ENCODE measurements around the gene GHRH.
A peak's percentile ranks its signal among the peaks of the same experiment; 100 is the strongest.

GHRH gene

GRCh38 chr20:37278966-37279590 lies 17.5 kb upstream of the GHRH start:
- Histone ChIP-seq H4K20me1 (no peaks in the 10 kb centered on the region), H3K27me3 (no peaks in the 10 kb centered on the region), H3K4me3 (no peak overlapping the region), H3K4me2 (no peak overlapping the region), H3K9ac (no peak overlapping the region), H3K4me1 (peaks cover 37% of the 10 kb centered on the region), H3K27ac (no peak overlapping the region), H3K9me3 (no peaks in the 10 kb centered on the region), H3K36me3 (no peaks in the 10 kb centered on the region)
- TF ChIP-seq Cebpa-rat (IDR thresholded peaks at IDR 0.05): no peak

GRCh38 chr20:37277253-37277593 lies 15.6 kb upstream of the GHRH start:
- H3K27me3 ChIP-seq: no peaks in the 10 kb centered on the region
- TF ChIP-seq Cebpa-rat (IDR thresholded peaks at IDR 0.05): no peak
- H3K9me3 ChIP-seq: no peaks in the 10 kb centered on the region
- no peak overlapping the region for H3K9ac ChIP-seq
- H3K36me3 ChIP-seq: no peaks in the 10 kb centered on the region
- no peak overlapping the region for H3K4me3 ChIP-seq
- peak overlapping the region; percentile 53 for H3K4me2 ChIP-seq
- peaks cover 30% of the 10 kb centered on the region for H3K4me1 ChIP-seq
- H4K20me1 ChIP-seq: no peaks in the 10 kb centered on the region
- H3K27ac ChIP-seq: no peak overlapping the region

- H3K27ac ChIP-seq: no peak overlapping the region
- peak overlapping the region; percentile 53 for H3K4me2 ChIP-seq
- H4K20me1 ChIP-seq: no peaks in the 10 kb centered on the region
- no peak overlapping the region for H3K9ac ChIP-seq
- H3K4me1 ChIP-seq: peaks cover 30% of the 10 kb centered on the region
- H3K9me3 ChIP-seq: no peaks in the 10 kb centered on the region
- no peak for TF ChIP-seq Cebpa-rat (IDR thresholded peaks at IDR 0.05)
- H3K27me3 ChIP-seq: no peaks in the 10 kb centered on the region
- H3K4me3 ChIP-seq: no peak overlapping the region
- no peaks in the 10 kb centered on the region for H3K36me3 ChIP-seq
Observed at GRCh38 chr20:37276494-37277252, 15.1 kb upstream of the GHRH start.

DNA sequence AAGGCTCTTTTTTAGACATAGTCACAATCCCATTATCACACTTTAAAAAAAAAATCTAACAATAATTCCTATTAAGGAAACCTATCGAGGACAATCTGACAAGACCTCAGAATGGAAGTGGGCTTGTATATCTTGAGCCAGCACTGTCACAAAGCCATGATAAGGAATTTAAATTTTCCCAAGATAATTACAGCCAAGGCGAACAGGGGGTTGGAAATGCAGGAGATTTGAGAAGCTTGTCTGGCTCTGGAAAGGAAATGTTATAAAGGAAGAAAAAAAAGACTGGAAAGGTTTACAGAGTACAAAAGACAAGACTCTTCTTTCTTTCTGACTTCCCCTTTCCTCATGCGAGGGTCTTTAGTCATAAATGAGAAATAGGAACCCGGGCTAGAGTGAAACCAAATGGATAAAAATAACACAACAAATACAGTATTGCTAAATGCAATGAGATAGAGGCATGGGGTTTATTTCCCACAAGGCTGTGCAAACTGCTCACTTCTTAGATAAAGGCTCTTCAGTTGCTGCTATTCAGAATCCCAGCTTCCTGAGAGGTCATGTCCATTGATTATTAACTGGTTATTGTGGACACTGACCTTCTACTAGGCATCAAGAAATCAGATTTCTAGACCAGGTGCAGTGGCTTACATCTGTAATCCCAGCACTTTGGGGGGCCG lies 13.4 kb upstream of the GHRH start:
- Histone ChIP-seq H3K9ac (no peak overlapping the region), H3K4me2 (peak overlapping the region; percentile 51), H3K4me1 (peaks cover 39% of the 10 kb centered on the region), H3K4me3 (no peak overlapping the region), H3K9me3 (no peaks in the 10 kb centered on the region), H3K27me3 (no peaks in the 10 kb centered on the region), H3K27ac (0 out of 2 replicates have a peak overlapping the region, but pooled peaks have one; percentile 28), H4K20me1 (no peaks in the 10 kb centered on the region), H3K36me3 (no peaks in the 10 kb centered on the region)
- TF ChIP-seq Cebpa-rat (IDR thresholded peaks at IDR 0.05): no peak

GRCh38 chr20:37273988-37274387 lies 12.4 kb upstream of the GHRH start:
- no peak overlapping the region for H3K9ac ChIP-seq
- no peaks in the 10 kb centered on the region for H4K20me1 ChIP-seq
- no peaks in the 10 kb centered on the region for H3K9me3 ChIP-seq
- peaks cover 41% of the 10 kb centered on the region for H3K4me1 ChIP-seq
- no peak overlapping the region for H3K4me3 ChIP-seq
- no peak for TF ChIP-seq Cebpa-rat (IDR thresholded peaks at IDR 0.05)
- H3K4me2 ChIP-seq: no peak overlapping the region
- H3K27ac ChIP-seq: no peak overlapping the region
- H3K36me3 ChIP-seq: no peaks in the 10 kb centered on the region
- no peaks in the 10 kb centered on the region for H3K27me3 ChIP-seq

DNA sequence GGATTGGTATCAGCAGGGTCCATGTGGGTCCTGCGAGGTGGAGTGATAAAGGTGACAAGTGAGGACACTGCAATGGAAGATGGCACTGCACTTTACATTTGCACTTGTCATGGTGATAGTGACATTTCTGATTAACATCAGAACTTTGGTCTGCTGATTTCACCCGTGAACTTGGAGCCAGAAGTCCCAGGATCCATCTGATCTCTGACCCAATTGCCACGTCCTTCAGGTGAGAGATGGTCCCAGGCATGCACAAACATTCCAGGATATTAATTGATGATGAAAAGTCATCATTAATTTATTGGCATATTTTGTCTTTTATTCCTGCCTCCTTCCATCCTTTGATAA lies 9.8 kb upstream of the GHRH start:
- Histone ChIP-seq H3K36me3 (no peaks in the 10 kb centered on the region), H3K9ac (no peak overlapping the region), H3K27ac (no peak overlapping the region), H3K4me3 (no peak overlapping the region), H3K4me2 (no peak overlapping the region), H4K20me1 (no peaks in the 10 kb centered on the region), H3K9me3 (no peaks in the 10 kb centered on the region), H3K27me3 (no peaks in the 10 kb centered on the region), H3K4me1 (peaks cover 32% of the 10 kb centered on the region)
- TF ChIP-seq Cebpa-rat (IDR thresholded peaks at IDR 0.05): no peak

DNA sequence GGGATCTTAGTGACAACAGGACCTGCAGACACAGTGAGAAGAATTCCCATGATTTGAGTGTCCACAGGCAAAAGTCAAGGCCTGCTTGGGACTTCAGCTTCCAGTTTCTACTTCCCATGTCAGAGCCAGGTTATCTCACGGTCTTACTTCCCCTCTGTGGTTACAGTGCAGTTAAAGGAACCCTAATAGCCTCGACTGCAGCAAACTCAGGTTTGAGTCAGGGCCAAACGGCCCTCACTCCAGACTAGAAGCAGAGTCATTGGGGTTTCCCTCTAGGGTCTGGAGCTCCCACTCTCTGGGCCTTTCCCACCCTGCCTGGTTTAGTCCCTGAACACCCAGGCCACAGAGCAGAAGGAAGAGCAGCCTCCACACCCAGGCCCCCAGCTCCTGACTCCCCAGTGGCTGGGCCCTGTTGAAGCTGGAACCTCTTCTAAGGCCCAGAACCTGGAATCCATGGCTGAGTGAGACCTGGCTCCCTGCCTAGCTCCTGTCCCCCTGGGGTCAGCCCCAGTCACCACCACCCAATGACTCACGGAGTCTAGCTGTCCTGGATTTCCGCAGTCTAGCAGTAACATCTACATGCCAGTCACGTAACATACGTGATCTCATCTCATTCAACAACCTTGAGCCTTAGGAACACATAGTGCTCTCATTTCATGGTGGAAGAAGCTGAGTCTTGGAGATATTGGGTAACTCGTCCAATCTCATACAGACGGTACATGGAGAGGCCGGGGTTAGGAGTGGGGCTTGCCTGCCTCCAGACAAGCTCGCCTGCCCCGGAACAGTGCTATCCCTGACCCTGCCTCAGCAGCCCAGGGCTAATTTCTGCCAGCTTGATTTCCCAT lies 9.2 kb upstream of the GHRH start:
- H3K4me3 ChIP-seq: no peak overlapping the region
- peak overlapping the region; percentile 45; the same call in 1 of the 2 replicates for H3K27ac ChIP-seq
- H3K9ac ChIP-seq: no peak overlapping the region
- no peaks in the 10 kb centered on the region for H3K36me3 ChIP-seq
- H3K4me1 ChIP-seq: peaks cover 26% of the 10 kb centered on the region
- no peaks in the 10 kb centered on the region for H4K20me1 ChIP-seq
- H3K9me3 ChIP-seq: no peaks in the 10 kb centered on the region
- H3K4me2 ChIP-seq: peak overlapping the region; percentile 44
- TF ChIP-seq Cebpa-rat (IDR thresholded peaks at IDR 0.05): no peak
- H3K27me3 ChIP-seq: no peaks in the 10 kb centered on the region

- peaks cover 23% of the 10 kb centered on the region for H3K4me1 ChIP-seq
- no peak overlapping the region for H3K4me3 ChIP-seq
- no peak overlapping the region for H3K9ac ChIP-seq
- H3K9me3 ChIP-seq: no peaks in the 10 kb centered on the region
- no peaks in the 10 kb centered on the region for H4K20me1 ChIP-seq
- no peak for TF ChIP-seq Cebpa-rat (IDR thresholded peaks at IDR 0.05)
- no peak overlapping the region for H3K27ac ChIP-seq
- no peak overlapping the region for H3K4me2 ChIP-seq
- no peaks in the 10 kb centered on the region for H3K36me3 ChIP-seq
- H3K27me3 ChIP-seq: no peaks in the 10 kb centered on the region
Observed at GRCh38 chr20:37267667-37268313, 6.2 kb upstream of the GHRH start.

- Histone ChIP-seq H3K4me1 (peaks cover 23% of the 10 kb centered on the region), H3K27me3 (no peaks in the 10 kb centered on the region), H3K9ac (no peak overlapping the region), H3K36me3 (no peaks in the 10 kb centered on the region), H3K4me3 (no peak overlapping the region), H4K20me1 (no peaks in the 10 kb centered on the region), H3K27ac (no peak overlapping the region), H3K4me2 (no peak overlapping the region), H3K9me3 (no peaks in the 10 kb centered on the region)
- no peak for TF ChIP-seq Cebpa-rat (IDR thresholded peaks at IDR 0.05)
Observed at GRCh38 chr20:37266940-37267666, 5.5 kb upstream of the GHRH start.
